Activated CD8-positive, alpha-beta memory T cell treated with anti-CD3 and anti-CD28 coated beads for 4 hours (primary cell): ENCODE results near the gene SHB.
"Not testable (repeated sequence)": the region's sequence is repeated elsewhere in the genome, so short reads cannot be mapped to it uniquely, and the experiment has no call there.

Experiments used
- DNase-seq, 2 donors: peaks; one replicate each; pipeline ENCODE4 v3.0.0-alpha.2; 2020; ENCODE audit warnings: low read depth in 2 of 2

The SHB gene

DNA sequence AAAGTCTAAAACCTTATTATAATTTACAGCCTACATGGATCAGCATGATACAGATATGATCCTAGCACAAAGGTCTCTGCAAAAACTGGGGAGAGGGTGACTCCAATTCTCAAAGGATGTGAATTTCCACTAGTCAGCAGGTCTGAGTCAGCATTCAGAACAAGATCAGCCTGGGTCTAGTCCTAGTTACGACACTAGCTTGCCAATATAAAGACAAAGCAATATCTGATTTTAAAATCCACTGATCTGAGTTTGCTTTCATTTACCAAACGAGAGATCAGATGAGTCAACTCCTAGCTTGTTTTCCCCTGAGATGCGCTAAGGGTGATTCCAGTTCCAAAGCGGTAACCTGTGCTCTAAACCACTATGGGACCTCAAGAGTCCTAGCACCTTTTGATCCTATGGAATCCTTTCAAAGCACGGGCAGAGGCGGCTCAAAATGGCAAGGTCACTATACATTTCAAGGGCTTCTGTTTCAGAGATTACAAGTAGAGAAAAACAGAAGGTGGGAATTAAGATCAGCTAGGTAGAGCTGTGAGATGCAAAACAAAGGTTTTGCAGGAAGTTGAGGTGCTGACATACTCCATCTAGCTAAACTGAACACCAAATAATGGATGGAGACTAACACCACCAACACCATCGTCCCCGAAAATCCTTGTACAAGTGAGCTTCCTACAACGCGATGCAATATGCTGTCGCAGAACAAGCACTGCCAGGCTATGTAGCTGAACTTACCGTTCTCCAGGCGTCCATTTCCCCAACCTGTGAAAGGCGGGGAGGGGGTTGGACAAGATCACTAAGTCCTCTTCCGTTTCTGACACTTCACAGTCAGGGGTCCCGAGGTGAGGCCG is 166.0 kb downstream of the SHB start:
- DNase-seq = no peak

- DNase-seq = no peak
Observed at GRCh38 chr9:37902131-37902530, 166.9 kb downstream of the SHB start.

DNA sequence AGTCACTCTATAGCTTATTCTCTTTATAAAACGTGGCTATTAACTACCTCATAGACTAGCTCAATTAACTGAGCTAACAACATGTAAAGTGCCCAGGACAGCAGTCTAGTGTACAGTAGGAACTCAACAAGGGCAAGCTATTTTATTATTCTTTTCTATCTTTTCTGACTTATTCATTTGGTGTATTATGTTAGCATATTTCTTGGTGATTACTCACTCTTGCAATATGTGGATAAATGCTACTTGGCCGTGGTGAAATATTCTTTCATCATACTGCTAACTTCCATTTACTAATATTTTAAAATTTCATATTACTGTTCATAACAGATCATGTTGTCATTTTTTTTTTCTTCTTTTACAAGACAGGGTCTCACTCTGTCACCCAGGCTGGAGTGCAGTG is 170.0 kb downstream of the SHB start:
- no peak for DNase-seq

DNA sequence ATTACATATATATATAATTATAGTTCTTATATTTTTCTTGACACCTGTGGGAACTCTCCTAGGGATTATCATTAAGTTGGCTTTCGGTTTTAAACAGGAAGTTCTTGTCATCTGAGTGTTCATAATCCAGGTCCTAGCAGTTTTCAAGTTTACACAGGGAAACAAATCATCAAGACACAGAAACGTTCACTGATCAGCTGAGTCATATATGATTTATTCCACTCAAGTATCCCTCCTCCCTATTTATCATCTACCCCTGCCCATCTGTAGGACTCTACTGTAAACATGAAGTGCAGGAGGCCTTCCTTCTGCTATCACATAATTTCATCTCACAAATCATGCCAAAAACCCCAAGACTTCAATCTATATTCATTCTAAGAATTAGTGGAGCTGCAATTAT is 171.4 kb downstream of the SHB start:
- DNase-seq = no peak

DNA sequence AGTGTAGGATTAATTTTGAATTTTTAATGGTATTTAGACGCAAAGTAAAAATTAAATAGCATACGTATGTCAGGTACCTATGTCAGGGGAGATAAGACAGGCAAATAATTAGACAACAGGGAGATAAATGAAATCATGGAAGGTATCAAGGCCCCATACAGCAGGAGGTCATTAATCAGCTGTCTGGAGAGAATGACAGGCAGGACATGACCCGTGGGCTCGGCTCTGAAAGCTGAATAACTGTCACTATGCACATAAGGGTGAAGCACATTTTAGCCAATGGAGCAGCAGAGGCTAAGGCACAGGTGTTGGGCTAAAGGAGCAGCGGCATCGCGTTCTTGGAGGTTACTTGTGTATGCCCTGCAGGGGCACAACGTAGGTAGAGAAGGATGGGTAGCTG is 177.0 kb downstream of the SHB start:
- DNase-seq = no peak

- DNase-seq = not testable (repeated sequence)
Observed at GRCh38 chr9:37891042-37891441, 178.0 kb downstream of the SHB start.

DNA sequence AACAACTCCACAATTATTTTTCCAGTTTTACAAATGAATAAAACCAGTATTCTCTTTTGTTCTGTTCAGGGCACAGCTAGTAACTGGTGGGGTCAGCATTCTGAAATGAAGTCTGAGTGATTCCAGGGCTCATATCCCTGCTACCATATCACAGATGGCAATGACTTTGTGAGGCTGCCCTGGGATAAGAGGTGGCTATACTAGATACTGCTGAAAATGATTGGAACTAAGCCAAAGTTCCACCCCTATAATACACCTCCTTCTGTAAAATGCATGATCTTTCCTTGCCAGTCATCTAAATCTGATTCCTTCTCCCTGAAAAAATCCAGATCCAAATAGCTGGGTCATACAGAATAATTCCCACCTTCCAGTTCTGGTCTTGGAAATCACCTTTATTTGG is 179.5 kb downstream of the SHB start:
- DNase-seq = no peak

DNA sequence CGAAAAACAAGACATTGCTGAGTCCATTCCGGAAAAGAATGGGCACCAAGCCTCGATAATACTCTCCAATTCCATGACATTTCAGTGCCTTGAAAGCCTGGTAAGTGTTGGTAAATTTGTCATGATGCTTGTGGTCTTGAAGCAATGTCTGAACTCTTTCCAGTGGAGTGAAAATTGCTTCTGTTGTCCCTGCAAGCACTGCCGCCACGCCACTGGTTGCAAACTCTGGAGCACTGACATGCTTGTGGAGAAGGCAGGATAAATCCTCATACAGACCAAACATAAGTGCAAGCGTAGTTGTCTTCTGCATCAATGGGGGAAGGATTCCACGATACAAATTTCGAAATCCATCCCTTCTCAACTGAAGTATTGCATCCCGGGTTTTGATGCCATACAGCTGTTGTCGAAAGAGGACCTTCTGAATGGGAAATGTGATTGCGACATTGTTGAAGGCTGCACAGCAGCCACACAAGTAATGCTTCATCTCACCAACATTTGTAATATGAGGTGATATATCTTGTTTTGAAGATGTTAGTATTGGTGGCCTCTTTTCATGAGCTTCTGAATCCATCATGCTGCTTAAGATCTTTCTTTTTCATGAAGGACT is 180.9 kb downstream of the SHB start:
- DNase-seq = not testable (repeated sequence)

- DNase-seq = no peak
Observed at GRCh38 chr9:37880916-37881479, 188.0 kb downstream of the SHB start.

GRCh38 chr9:37876376-37876775 is 192.7 kb downstream of the SHB start:
- no peak for DNase-seq

- DNase-seq = no peak
Observed at GRCh38 chr9:37873955-37874354, 195.1 kb downstream of the SHB start.

- DNase-seq = no peak
Observed at GRCh38 chr9:37870799-37871176, 198.2 kb downstream of the SHB start.

DNA sequence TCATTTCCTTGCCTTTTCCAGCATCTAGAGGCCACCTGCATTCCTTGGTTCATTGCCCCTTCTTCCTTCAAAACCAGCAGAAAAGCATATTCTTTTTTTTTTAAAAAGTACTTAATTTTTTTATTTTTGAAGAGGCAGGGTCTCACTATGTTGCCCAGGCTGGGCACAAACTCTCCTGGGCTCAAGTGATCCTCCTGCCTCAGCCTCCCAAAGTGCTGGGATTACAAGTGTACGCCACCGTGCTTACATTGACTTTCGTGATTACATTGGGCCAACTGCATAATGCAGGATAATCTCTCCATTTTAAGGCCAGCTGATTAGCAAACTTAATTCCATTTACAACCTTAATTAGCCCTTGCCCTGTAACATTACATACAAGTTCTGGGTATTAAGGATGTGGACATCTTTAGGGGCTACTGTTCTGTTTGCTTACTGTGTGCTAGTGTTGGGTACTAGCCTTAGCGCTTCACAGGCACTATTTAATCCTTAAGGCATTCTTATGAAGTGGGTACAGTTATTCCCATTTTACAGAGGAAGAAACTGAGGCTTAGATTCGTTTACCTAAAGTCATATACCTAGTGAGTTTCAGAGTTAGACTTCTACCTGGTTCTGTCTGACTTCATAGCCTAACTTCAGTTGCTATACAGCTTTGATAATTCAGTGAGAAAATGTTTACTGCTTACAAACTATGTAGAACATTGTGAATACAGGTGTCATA is 198.8 kb downstream of the SHB start:
- DNase-seq = no peak
